Muscle of back (tissue), 11 donors: ENCODE data around the gene WDR82. TPM values are rescaled to one million over a fixed set of nuclear protein-coding genes. Genes with fewer than 3 reads are reported as not detected.

ENCODE experiments used
- DNase-seq, 3 donors: peaks; one replicate each; pipeline versions ENCODE4 v3.0.0 to v3.0.0-alpha.2; 2013
- polyA plus RNA-seq, 10 donors: library from polyadenylated mRNA; unstranded; fragments of 120-200 nt; gene quantifications; one replicate each; pipeline ENCODE4 v1.2.1, GENCODE V29; 2013; ENCODE audit not compliant: insufficient read length in 10 of 10

WDR82 gene
- polyA plus RNA-seq, 10 donors = 77.7 to 106 (median 84.0) TPM

DNA sequence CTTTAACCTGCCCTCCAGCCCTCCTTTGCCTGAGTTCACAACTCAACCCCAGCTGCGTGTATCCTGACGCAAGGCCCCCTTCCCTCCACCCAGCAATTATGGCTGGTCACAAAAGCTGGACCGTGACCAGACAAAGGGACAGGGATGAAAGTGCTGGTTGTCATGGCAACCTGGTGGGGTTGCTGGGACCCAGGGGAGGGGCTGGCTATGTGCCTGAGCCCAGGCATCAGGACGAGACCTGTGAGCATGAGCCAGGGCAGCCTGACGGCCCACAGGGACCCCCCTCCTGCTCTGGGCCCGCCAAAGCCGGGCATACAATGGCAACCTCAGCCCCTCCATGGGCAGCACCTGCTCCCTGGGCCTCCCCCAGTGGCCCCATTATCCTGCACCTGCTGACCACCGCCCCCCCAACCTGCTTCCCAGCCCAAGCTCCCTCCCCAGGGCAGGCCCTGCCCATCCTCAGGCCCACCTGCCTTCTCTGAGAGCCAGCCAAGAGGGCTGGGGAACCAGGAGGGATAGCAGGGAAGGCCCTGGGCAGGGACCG lies 33.2 kb upstream of the WDR82 start:
- no peak for DNase-seq

- peak in 1 of 3 donors; percentile 42 for DNase-seq
Observed at GRCh38 chr3:52310861-52311575, 32.6 kb upstream of the WDR82 start.

GRCh38 chr3:52308308-52308707 lies 29.9 kb upstream of the WDR82 start:
- DNase-seq = no peak

DNA sequence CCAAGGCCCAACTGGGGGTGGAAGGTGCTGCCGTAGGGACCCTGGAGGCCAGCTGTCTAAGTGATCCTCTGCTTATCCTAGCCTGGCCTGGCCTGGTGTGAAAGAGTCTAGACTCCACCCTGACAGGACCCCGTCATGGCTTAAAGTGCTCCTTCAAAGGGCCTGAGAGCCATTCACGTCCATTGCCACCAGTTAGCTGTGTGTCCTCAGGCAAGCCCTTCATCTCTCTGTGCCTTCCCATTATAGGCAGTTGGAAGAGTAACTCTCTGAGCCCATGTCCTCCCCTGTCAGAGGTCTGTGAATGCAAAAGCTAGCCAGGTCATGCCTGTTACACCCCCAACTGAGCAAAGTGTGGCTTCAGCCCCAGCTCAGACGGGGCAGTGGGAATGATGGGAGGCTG lies 28.5 kb upstream of the WDR82 start:
- no peak for DNase-seq

GRCh38 chr3:52305926-52306325 lies 27.5 kb upstream of the WDR82 start:
- DNase-seq = no peak

GRCh38 chr3:52303811-52304210 lies 25.4 kb upstream of the WDR82 start:
- no peak for DNase-seq

DNA sequence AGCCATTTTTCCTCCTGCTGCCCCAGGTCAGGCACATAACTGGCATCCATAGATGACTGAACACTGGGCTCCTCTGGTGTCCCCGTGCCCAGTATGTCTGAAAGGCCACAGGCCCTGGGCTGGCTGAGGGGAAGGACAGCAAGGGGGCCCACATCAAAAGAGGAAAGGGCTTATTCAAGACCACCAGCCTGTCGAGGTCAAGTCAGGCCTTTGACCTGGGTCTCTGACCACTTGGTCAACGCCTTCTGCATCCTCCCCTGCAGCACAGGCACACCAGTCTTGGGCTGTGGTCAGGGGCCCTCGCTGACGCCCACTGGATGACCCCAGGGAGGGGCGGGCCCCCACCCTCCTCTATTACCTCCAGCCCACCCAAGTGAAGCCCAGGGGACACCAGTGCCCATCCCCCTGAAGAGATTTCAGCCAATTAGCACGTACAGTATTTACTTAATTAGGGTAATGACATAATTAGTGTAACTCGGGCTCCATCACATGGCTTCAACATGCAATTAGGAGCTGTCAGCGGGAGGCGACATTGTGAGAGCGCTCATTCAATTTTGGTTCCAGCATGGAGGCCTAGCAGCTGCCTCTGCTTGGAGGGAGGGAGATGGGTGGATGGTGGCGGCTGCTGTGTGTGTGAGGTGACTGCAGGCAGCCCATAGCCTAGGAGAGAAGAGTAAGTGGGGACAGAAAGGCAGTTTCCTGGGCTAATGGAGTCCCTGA lies 24.1 kb upstream of the WDR82 start:
- no peak for DNase-seq

GRCh38 chr3:52299879-52300611 lies 21.6 kb upstream of the WDR82 start:
- peak in 1 of 3 donors; percentile 39 for DNase-seq

- DNase-seq = no peak
Observed at GRCh38 chr3:52299247-52299878, 20.9 kb upstream of the WDR82 start.

GRCh38 chr3:52298149-52299098 lies 20.0 kb upstream of the WDR82 start:
- peak in 1 of 3 donors; percentile 52 for DNase-seq

GRCh38 chr3:52297242-52298148 lies 19.0 kb upstream of the WDR82 start:
- DNase-seq = no peak

DNA sequence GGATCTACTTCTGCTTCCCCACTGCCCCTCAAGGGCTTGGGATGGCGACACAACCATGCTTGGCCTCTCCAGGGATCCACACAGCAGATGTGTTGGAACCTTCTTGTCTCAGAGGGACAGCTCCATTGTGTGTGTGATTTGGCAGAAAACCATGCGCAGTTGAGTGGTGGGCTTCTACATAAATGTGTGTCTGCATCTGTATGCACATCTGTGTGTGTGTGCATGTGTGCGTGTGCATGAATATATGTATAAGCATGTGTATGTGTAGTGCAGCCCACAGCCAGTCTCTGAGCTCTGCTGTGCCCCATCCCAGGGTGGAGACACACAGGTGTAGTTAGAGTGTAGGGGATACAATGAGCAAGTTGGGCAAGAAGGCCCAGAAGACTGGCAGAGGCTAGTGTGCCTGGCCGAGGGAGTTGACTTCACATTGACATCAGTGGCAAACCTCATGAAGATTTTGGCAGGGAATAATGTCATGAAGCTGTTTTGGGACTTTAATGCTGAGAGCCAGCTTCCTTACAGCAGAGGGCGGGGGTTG lies 17.3 kb upstream of the WDR82 start:
- DNase-seq = no peak

GRCh38 chr3:52294320-52295150 lies 16.1 kb upstream of the WDR82 start:
- DNase-seq = no peak

GRCh38 chr3:52293491-52294319 lies 15.3 kb upstream of the WDR82 start:
- DNase-seq = no peak

DNA sequence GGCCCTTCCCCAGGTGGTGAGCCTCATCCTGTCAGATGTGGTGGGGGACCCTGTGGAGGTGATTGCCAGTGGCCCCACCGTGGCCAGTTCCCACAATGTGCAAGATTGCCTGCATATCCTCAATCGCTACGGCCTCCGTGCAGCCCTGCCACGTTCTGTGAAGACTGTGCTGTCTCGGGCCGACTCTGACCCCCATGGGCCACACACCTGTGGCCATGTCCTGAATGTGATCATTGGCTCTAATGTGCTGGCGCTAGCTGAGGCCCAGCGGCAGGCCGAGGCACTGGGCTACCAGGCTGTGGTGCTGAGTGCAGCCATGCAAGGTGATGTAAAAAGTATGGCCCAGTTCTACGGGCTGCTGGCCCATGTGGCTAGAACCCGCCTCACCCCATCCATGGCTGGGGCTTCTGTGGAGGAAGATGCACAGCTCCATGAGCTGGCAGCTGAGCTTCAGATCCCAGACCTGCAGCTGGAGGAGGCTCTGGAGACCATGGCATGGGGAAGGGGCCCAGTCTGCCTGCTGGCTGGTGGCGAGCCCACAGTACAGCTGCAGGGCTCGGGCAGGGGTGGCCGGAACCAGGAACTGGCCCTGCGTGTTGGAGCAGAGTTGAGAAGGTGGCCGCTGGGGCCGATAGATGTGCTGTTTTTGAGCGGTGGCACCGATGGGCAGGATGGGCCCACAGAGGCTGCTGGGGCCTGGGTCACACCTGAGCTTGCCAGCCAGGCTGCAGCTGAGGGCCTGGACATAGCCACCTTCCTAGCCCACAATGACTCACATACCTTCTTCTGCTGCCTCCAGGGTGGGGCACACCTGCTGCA lies 14.0 kb upstream of the WDR82 start:
- no peak for DNase-seq

DNA sequence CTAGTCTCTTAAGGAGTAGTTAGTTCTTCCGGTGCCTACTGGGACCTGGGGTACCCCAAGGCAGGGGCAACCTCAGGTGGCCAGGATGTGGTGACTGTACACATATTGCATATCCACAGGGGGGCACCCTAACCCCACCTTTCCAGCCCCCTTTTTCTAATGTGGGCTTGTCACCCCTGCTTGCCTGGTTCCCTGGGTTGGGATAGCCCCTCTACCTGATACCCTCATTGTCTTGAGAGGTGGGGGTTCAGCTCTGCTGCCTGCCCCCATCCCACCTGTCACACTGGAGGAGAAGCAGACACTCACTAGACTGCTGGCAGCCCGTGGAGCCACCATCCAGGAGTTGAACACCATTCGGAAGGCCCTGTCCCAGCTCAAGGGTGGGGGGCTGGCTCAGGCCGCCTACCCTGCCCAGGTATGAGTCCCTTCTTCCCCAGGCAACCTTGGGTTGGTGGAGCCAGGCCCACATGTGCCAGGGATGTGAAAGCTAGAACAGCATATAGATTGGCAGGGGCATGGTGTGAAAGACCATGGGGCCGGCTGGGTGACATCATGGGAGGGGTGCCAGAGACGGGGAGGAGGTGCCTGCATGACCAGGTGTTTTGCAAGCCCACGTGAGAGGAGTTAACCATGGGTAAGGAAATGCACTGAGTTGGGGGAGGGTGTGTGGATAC lies 13.2 kb upstream of the WDR82 start:
- DNase-seq = peak in 1 of 3 donors; percentile 42
